GM08714 (cell line): ENCODE data around the gene EFL1.

Experiments
- H3K4me3 ChIP-seq: fragments of 200-500 bp; sonication (Bioruptor generic); 2 replicates; pipeline ENCODE4 v1.5.1; 2014; ENCODE audit warnings: mild to moderate bottlenecking, low read length, inconsistent platforms
- ZNF274 ChIP-seq: IDR thresholded peaks from 2 replicates; pipeline ENCODE4 v1.6.1; 2012; ENCODE audit warnings: mild to moderate bottlenecking, low read depth, low read length

The EFL1 gene

GRCh38 chr15:82186719-82187406 is 75.7 kb downstream of the EFL1 start:
- no peak for TF ChIP-seq ZNF274
- H3K4me3 ChIP-seq: no peak overlapping the region

- H3K4me3 ChIP-seq: no peak overlapping the region
- no peak for TF ChIP-seq ZNF274
Measured at GRCh38 chr15:82186161-82186560, 76.4 kb downstream of the EFL1 start.

- no peak overlapping the region for H3K4me3 ChIP-seq
- no peak for TF ChIP-seq ZNF274
Measured at GRCh38 chr15:82184776-82185175, 77.8 kb downstream of the EFL1 start.

GRCh38 chr15:82184355-82184754 is 78.2 kb downstream of the EFL1 start:
- no peak overlapping the region for H3K4me3 ChIP-seq
- no peak for TF ChIP-seq ZNF274

GRCh38 chr15:82183121-82184031 is 79.2 kb downstream of the EFL1 start:
- H3K4me3 ChIP-seq: no peak overlapping the region
- no peak for TF ChIP-seq ZNF274

- no peak overlapping the region for H3K4me3 ChIP-seq
- no peak for TF ChIP-seq ZNF274
Measured at GRCh38 chr15:82181371-82181770, 81.2 kb downstream of the EFL1 start.

GRCh38 chr15:82178061-82178460 is 84.5 kb downstream of the EFL1 start:
- no peak for TF ChIP-seq ZNF274
- no peak overlapping the region for H3K4me3 ChIP-seq

- no peak for TF ChIP-seq ZNF274
- no peak overlapping the region for H3K4me3 ChIP-seq
Measured at GRCh38 chr15:82177291-82178010, 85.1 kb downstream of the EFL1 start.

- H3K4me3 ChIP-seq: no peak overlapping the region
- no peak for TF ChIP-seq ZNF274
Measured at GRCh38 chr15:82176542-82176941, 86.0 kb downstream of the EFL1 start.

- H3K4me3 ChIP-seq: no peak overlapping the region
- TF ChIP-seq ZNF274: no peak
Measured at GRCh38 chr15:82174471-82175235, 87.9 kb downstream of the EFL1 start.

GRCh38 chr15:82173108-82173507 is 89.4 kb downstream of the EFL1 start:
- no peak for TF ChIP-seq ZNF274
- no peak overlapping the region for H3K4me3 ChIP-seq

- no peak for TF ChIP-seq ZNF274
- no peak overlapping the region for H3K4me3 ChIP-seq
Measured at GRCh38 chr15:82172506-82172905, 90.0 kb downstream of the EFL1 start.

- no peak for TF ChIP-seq ZNF274
- no peak overlapping the region for H3K4me3 ChIP-seq
Measured at GRCh38 chr15:82168757-82169156, 93.8 kb downstream of the EFL1 start.

- H3K4me3 ChIP-seq: no peak overlapping the region
- no peak for TF ChIP-seq ZNF274
Measured at GRCh38 chr15:82168296-82168695, 94.2 kb downstream of the EFL1 start.
